Stomach (tissue), 4 donors: ENCODE results near the gene RNU6-9.

Source experiments
- CTCF ChIP-seq, 7 experiments: fragments of 450-650 bp in 4 of 7; fragments of 200-600 bp in 3 of 7; sonication (generic) in 3 of 7; IDR thresholded peaks; one replicate each; pipeline ENCODE4 v1.5.1; 2016 to 2019; ENCODE audit warnings: antibody characterized with exemption in 7 of 7, control low read depth in 2 of 7, mild to moderate bottlenecking in 1 of 7
- POLR2A ChIP-seq, 4 donors: fragments of 450-650 bp; IDR thresholded peaks; one replicate each; pipeline ENCODE4 v1.6.1; 2016; ENCODE audit warnings: antibody characterized with exemption in 4 of 4, control low read depth in 2 of 4, mild to moderate bottlenecking in 1 of 4, moderate library complexity in 1 of 4

GRCh38 chr19:867301-867793 lies 25.9 kb upstream of the RNU6-9 start:
- TF ChIP-seq POLR2A (IDR thresholded peaks at IDR 0.05) = no peak
- TF ChIP-seq CTCF (IDR thresholded peaks at IDR 0.05) = no peak
